ENCODE results near the gene CHSY3.

DNA sequence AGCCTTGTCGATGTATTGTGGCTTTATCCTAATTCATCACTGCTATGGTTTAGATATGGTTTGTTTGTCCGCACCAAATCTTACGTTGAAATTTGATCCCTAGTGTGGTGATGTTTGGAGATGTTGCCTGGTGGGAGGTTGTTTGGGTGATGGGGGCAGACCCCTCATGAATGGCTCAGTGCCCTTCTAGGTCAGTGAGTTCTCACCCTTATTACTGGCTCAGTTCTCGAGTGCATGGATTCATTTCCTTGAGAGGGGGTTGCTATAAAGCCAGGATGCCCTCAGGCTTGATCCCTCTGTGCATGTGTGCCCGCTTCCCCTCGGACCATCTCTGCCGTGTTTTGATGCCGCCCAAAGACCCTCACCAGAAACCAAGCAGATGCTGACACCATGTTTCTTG, 114.4 kb downstream of the CHSY3 start:
- TF ChIP-seq ZNF274 (IDR thresholded peaks at IDR 0.05; ENCODE audit: low read depth, low read length): no peak
- TF ChIP-seq YY1 (IDR thresholded peaks at IDR 0.05; ENCODE audit: insufficient read depth, insufficient read length): no peak
- no peak for TF ChIP-seq SUZ12 (IDR thresholded peaks at IDR 0.05; ENCODE audit: extremely low read depth, insufficient read depth, insufficient read length)

Data from NT2/D1 (cell line).